ENCODE results near the gene SGPP2. TPM values are rescaled to one million over a fixed set of nuclear protein-coding genes. Genes with fewer than 3 reads are reported as not detected.
"Not testable (repeated sequence)": the region's sequence is repeated elsewhere in the genome, so short reads cannot be mapped to it uniquely, and the experiment has no call there.

SGPP2 gene
- total RNA-seq, 1 experiment from 2014 or later = 56.9 TPM

DNA sequence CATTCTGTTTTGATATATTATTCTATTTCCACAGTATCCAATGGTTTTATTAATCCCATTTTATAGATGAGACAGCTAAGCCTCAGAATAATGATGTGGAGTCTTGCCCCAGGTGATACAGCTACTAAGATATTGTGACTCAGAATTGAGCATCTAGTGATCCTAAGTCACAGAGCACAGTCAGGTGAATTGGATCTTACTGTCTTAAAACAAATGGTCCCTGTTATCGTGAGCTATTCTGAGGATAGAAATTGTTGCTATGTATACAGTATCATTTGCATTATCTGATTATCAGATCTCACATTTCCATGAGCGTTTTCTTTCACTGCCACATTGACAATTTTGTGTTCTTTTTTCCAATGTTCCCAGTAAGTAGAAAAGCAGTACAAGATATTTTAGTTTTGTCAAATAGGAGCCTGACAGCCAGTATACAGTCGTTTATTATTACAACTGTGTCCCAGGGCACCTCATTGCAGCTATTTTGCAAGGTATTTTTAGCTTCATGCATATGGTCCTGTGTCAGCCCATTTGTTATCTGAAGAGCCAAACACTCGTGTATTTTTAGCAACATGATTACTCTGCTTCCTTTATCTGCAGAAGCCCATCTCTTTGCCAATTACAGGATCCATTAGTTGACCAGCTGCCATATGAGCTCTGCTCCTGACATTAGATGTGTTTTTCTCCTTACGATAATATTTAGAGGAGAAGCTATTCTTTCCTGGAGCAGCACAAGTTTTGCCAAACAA is 25.1 kb upstream of the SGPP2 start:
- H3K27ac Mint-ChIP-seq (ENCODE audit: unreplicated experiment) = no peak overlapping the region
- H3K36me3 Mint-ChIP-seq (ENCODE audit: insufficient read depth, unreplicated experiment) = no peaks in the 10 kb centered on the region
- DNase-seq = no peak
- CTCF ChIA-PET = interaction anchor here (0.5 kb wide), 1 partner anchor 173 kb away, joined by 3 read pairs; no protein-coding TSS in a partner anchor
- no peaks in the 10 kb centered on the region for H3K9me3 Mint-ChIP-seq (ENCODE audit: low read depth, unreplicated experiment)
- H3K4me3 Mint-ChIP-seq (ENCODE audit: low read depth, unreplicated experiment) = no peak overlapping the region
- no peaks in the 10 kb centered on the region for H3K27me3 Mint-ChIP-seq (ENCODE audit: unreplicated experiment)
- no peaks in the 10 kb centered on the region for H3K4me1 Mint-ChIP-seq (ENCODE audit: low read depth, unreplicated experiment)
- intact Hi-C loops (cut with micrococcal nuclease; ENCODE audit: unreplicated experiment) = no loop called here
- TF ChIP-seq, protein P1, sequence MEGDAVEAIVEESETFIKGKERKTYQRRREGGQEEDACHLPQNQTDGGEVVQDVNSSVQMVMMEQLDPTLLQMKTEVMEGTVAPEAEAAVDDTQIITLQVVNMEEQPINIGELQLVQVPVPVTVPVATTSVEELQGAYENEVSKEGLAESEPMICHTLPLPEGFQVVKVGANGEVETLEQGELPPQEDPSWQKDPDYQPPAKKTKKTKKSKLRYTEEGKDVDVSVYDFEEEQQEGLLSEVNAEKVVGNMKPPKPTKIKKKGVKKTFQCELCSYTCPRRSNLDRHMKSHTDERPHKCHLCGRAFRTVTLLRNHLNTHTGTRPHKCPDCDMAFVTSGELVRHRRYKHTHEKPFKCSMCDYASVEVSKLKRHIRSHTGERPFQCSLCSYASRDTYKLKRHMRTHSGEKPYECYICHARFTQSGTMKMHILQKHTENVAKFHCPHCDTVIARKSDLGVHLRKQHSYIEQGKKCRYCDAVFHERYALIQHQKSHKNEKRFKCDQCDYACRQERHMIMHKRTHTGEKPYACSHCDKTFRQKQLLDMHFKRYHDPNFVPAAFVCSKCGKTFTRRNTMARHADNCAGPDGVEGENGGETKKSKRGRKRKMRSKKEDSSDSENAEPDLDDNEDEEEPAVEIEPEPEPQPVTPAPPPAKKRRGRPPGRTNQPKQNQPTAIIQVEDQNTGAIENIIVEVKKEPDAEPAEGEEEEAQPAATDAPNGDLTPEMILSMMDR (IDR thresholded peaks at IDR 0.05; ENCODE audit: unreplicated experiment) = no peak
- BruUV-seq (replicated peaks) = no TSS peak

DNA sequence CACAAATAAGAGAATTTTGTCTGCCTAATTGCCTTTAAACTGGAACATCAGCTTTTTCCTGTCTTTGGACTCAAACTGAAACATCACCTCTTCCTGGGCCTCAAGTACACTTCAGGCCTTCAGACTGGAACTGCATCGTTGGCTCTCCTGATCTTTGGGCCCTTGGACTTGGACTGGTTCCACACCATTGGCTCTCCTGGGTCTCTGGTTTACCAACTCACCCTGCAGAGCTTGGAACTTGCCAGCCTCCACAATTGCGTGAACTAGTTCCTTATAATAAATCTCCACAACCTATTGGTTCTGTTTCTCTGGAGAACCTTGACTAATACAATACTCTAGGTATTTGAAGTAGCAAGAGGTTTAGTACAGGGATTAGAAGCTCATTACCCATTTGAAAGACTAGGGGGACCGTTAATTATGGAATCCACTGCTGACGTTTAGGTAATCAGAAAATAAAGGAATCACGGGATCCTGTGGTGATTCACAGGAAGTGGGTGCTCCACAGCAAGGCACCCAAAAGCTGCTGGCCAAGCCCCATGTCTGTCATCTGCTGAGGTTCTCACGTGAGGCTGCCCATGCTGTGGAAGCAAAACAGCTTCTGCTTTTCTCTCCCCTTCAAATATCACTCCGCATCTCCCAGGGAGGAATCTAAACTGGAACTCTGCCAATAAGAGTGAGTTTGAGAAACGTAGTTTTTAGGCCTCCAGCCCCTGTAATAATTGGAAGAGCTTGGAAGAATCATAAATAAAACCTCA is 20.0 kb upstream of the SGPP2 start:
- CTCF ChIA-PET = no interaction called here
- Mint-ChIP-seq H3K27ac (ENCODE audit: unreplicated experiment) (no peak overlapping the region), H3K4me1 (ENCODE audit: low read depth, unreplicated experiment) (no peaks in the 10 kb centered on the region), H3K9me3 (ENCODE audit: low read depth, unreplicated experiment) (no peaks in the 10 kb centered on the region), H3K36me3 (ENCODE audit: insufficient read depth, unreplicated experiment) (no peaks in the 10 kb centered on the region), H3K27me3 (ENCODE audit: unreplicated experiment) (no peaks in the 10 kb centered on the region), H3K4me3 (ENCODE audit: low read depth, unreplicated experiment) (no peak overlapping the region)
- DNase-seq = no peak
- TF ChIP-seq, protein P1 (IDR thresholded peaks at IDR 0.05; ENCODE audit: unreplicated experiment) = no peak
- no TSS peak for BruUV-seq (replicated peaks)
- intact Hi-C loops (cut with micrococcal nuclease; ENCODE audit: unreplicated experiment) = no loop called here

DNA sequence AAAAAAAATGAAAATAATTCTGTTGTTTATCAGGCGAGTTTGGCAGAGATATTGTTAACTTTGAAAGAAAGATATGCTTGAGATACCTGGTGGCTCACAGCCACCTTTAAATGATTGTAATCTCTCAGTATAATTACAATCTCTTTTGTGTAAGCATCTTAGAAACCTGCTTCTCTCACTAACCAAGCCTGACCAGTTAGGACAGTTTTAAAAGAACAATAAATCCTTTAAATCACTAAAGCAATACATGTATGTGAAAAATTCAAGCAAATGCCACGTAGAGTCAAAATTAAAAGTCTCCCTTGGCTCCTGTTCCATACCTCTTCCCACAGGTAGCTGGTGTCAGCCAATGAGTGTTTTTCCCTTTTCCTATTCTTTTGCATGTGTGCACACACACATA is 15.7 kb upstream of the SGPP2 start:
- no peak overlapping the region for H3K27ac Mint-ChIP-seq (ENCODE audit: unreplicated experiment)
- no peaks in the 10 kb centered on the region for H3K4me1 Mint-ChIP-seq (ENCODE audit: low read depth, unreplicated experiment)
- H3K36me3 Mint-ChIP-seq (ENCODE audit: insufficient read depth, unreplicated experiment) = no peaks in the 10 kb centered on the region
- no peak overlapping the region for H3K4me3 Mint-ChIP-seq (ENCODE audit: low read depth, unreplicated experiment)
- no TSS peak for BruUV-seq (replicated peaks)
- peaks cover 4% of the 10 kb centered on the region for H3K9me3 Mint-ChIP-seq (ENCODE audit: low read depth, unreplicated experiment)
- H3K27me3 Mint-ChIP-seq (ENCODE audit: unreplicated experiment) = no peaks in the 10 kb centered on the region
- CTCF ChIA-PET = no interaction called here
- TF ChIP-seq, protein P1 (IDR thresholded peaks at IDR 0.05; ENCODE audit: unreplicated experiment) = no peak
- intact Hi-C loops (cut with micrococcal nuclease; ENCODE audit: unreplicated experiment) = no loop called here
- DNase-seq = no peak

DNA sequence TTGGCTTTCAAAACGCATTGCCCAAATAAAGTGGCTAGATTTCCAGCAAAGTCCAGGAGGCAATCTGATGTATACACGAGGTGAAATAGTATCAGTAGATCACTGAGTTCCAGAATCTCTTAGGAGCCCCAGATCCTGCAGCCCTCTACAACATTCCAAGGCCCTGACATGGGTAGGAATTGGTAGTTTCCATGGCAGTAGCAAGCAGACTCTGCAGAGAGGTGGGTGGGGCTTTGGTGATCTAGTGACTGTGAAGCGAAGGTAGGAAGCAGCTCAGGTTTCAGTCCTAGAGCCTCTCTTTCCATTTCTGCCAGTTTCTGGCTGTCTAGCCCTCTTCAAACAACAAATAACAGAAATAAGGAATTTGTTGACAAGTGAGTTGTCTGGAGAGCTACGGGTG is 13.8 kb upstream of the SGPP2 start:
- Mint-ChIP-seq H3K27ac (ENCODE audit: unreplicated experiment) (no peak overlapping the region), H3K4me3 (ENCODE audit: low read depth, unreplicated experiment) (no peak overlapping the region), H3K27me3 (ENCODE audit: unreplicated experiment) (no peaks in the 10 kb centered on the region), H3K9me3 (ENCODE audit: low read depth, unreplicated experiment) (peaks cover 4% of the 10 kb centered on the region), H3K4me1 (ENCODE audit: low read depth, unreplicated experiment) (no peaks in the 10 kb centered on the region), H3K36me3 (ENCODE audit: insufficient read depth, unreplicated experiment) (no peaks in the 10 kb centered on the region)
- CTCF ChIA-PET = interaction anchor here (1.4 kb wide), 1 partner anchor 23 kb away, joined by 4 read pairs; no protein-coding TSS in a partner anchor
- peak; percentile 50 for DNase-seq
- TF ChIP-seq, protein P1 (IDR thresholded peaks at IDR 0.05; ENCODE audit: unreplicated experiment) = no peak
- BruUV-seq (replicated peaks) = no TSS peak
- intact Hi-C loops (cut with micrococcal nuclease; ENCODE audit: unreplicated experiment) = no loop called here

DNA sequence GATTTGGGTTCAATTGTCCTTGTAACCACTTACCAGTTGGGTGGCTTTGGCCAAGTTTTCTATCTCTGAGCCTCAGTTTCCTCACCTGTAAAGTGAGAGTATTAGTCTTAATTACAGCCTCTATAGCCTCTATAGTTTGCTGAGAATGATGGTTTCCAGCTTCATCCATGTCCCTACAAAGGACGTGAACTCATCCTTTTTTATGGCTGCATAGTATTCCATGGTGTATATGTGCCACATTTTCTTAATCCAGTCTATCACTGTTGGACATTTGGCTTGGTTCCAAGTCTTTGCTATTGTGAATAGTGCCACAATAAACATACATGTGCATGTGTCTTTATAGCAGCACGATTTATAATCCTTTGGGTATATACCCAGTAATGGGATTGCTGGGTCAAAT is 12.0 kb upstream of the SGPP2 start:
- DNase-seq; H3K27ac Mint-ChIP-seq (ENCODE audit: unreplicated experiment); H3K4me1 Mint-ChIP-seq (ENCODE audit: low read depth, unreplicated experiment); H3K9me3 Mint-ChIP-seq (ENCODE audit: low read depth, unreplicated experiment); H3K36me3 Mint-ChIP-seq (ENCODE audit: insufficient read depth, unreplicated experiment); H3K4me3 Mint-ChIP-seq (ENCODE audit: low read depth, unreplicated experiment); BruUV-seq (replicated peaks); CTCF ChIA-PET; H3K27me3 Mint-ChIP-seq (ENCODE audit: unreplicated experiment); intact Hi-C loops (cut with micrococcal nuclease; ENCODE audit: unreplicated experiment): not testable (repeated sequence)

All from Calu3 (cell line).